Thoracic aorta (tissue), 2 donors: ENCODE data around the gene BCL11B. TPM values are rescaled to one million over a fixed set of nuclear protein-coding genes. Genes with fewer than 3 reads are reported as not detected.

Experiments
- ATAC-seq: fragments of 150-250 bp; one replicate; pipeline ENCODE4 v1.8.0; 2017; ENCODE audit warnings: low read depth; ENCODE audit not compliant: insufficient number of reproducible peaks, low FRiP score
- DNase-seq: peaks from one replicate; pipeline ENCODE4 v3.0.0-alpha.2; 2020; ENCODE audit warnings: low spot score
- H3K27ac ChIP-seq, 2 donors: fragments of 200-600 bp; sonication (generic); 1 replicate in 1 of 2; 2 replicates in 1 of 2; pipeline ENCODE4 v1.5.1; 2016; ENCODE audit warnings: mild to moderate bottlenecking in 2 of 2, moderate library complexity in 2 of 2
- H3K27me3 ChIP-seq: fragments of 200-600 bp; sonication (generic); replicated peaks from 2 replicates; pipeline ENCODE4 v1.6.0; 2016; ENCODE audit warnings: mild to moderate bottlenecking; ENCODE audit not compliant: insufficient read depth
- H3K36me3 ChIP-seq: fragments of 200-600 bp; sonication (generic); one replicate; pipeline ENCODE4 v1.5.1; 2016
- H3K4me1 ChIP-seq, 2 donors: fragments of 200-600 bp; sonication (generic); 1 replicate in 1 of 2; 2 replicates in 1 of 2; pipeline versions ENCODE4 v1.5.1 to v1.6.0; 2016; ENCODE audit warnings: low read depth in 2 of 2, mild to moderate bottlenecking in 1 of 2; ENCODE audit not compliant: control insufficient read depth in 1 of 2
- H3K4me3 ChIP-seq: fragments of 200-600 bp; sonication (generic); 2 replicates; pipeline ENCODE4 v1.5.1; 2016; ENCODE audit warnings: mild to moderate bottlenecking
- H3K9me3 ChIP-seq: fragments of 200-600 bp; sonication (generic); 2 replicates; pipeline ENCODE4 v1.5.1; 2016
- total RNA-seq, 2 donors: library from RNA; depleted of rRNA; stranded (reverse); fragments of >200 nt; gene quantifications; one replicate each; pipeline versions ENCODE4 v1.1.0 to v1.2.3, GENCODE V29; 2016
- TF ChIP-seq, protein P1 (sequence below): fragments of 200-600 bp; sonication (generic); IDR thresholded peaks from one replicate; pipeline ENCODE4 v1.5.1; 2019; ENCODE audit warnings: antibody characterized with exemption

BCL11B gene
- total RNA-seq, 2 donors from 2014 or later, result 0.92 to 6.2 TPM

DNA sequence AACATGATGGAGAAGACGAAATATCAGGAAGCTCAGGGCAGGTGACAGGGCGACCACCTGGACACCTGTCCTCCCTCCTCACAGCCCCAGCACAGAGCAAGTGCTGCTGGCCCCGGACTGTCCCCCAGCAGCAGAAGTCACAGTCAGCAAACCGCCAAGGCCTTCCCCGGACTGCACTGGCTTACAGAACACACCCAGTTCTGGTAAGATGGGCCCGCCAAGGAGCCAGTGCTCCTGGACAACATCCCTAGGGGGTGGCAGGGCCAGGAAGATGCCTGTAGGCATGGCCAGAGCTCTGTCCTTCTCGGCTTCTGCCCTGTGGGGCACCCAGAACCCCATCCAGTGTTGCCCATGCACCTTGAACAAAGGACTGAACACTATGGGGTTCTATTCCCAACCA, 77.9 kb downstream of the BCL11B start:
- TF ChIP-seq, protein P1, sequence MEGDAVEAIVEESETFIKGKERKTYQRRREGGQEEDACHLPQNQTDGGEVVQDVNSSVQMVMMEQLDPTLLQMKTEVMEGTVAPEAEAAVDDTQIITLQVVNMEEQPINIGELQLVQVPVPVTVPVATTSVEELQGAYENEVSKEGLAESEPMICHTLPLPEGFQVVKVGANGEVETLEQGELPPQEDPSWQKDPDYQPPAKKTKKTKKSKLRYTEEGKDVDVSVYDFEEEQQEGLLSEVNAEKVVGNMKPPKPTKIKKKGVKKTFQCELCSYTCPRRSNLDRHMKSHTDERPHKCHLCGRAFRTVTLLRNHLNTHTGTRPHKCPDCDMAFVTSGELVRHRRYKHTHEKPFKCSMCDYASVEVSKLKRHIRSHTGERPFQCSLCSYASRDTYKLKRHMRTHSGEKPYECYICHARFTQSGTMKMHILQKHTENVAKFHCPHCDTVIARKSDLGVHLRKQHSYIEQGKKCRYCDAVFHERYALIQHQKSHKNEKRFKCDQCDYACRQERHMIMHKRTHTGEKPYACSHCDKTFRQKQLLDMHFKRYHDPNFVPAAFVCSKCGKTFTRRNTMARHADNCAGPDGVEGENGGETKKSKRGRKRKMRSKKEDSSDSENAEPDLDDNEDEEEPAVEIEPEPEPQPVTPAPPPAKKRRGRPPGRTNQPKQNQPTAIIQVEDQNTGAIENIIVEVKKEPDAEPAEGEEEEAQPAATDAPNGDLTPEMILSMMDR, result no peak
- peaks cover 7 to 17% of the 10 kb centered on the region in 2 donors for H3K4me1 ChIP-seq

DNA sequence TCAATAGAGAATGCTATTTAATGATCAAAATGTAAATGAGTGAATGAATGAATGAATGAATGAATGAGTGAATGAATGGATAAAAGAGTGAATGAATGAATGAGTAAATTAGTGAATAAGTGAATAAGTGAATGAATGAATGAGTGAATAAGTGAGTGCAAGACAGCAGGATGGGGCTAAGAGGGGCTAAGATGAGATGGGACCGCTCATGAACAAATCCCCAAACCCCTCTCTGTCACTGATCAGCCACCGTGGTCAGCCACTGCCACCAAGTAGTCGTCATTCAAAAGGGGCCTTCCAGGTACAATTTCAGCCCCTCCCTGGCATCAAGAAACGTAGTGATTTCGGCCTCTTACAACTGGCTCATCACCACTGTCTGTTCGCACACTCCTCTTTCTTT, 79.2 kb downstream of the BCL11B start:
- H3K4me3 ChIP-seq, result no peak overlapping the region
- H3K9me3 ChIP-seq, result no peaks in the 10 kb centered on the region
- no peaks in the 10 kb centered on the region for H3K27me3 ChIP-seq
- TF ChIP-seq, protein P1, result no peak
- H3K36me3 ChIP-seq, result no peaks in the 10 kb centered on the region
- no peak for DNase-seq
- peaks cover 7 to 17% of the 10 kb centered on the region in 2 donors for H3K4me1 ChIP-seq
- no peak for ATAC-seq
- H3K27ac ChIP-seq, result no peak overlapping the region

More for the DNA sequence above, 77.9 kb downstream of the BCL11B start:
- H3K36me3 ChIP-seq, result no peaks in the 10 kb centered on the region
- H3K27ac ChIP-seq, result no peak overlapping the region
- no peaks in the 10 kb centered on the region for H3K9me3 ChIP-seq
- DNase-seq (no peak), ATAC-seq (no peak)
- no peaks in the 10 kb centered on the region for H3K27me3 ChIP-seq
- no peak overlapping the region for H3K4me3 ChIP-seq

DNA sequence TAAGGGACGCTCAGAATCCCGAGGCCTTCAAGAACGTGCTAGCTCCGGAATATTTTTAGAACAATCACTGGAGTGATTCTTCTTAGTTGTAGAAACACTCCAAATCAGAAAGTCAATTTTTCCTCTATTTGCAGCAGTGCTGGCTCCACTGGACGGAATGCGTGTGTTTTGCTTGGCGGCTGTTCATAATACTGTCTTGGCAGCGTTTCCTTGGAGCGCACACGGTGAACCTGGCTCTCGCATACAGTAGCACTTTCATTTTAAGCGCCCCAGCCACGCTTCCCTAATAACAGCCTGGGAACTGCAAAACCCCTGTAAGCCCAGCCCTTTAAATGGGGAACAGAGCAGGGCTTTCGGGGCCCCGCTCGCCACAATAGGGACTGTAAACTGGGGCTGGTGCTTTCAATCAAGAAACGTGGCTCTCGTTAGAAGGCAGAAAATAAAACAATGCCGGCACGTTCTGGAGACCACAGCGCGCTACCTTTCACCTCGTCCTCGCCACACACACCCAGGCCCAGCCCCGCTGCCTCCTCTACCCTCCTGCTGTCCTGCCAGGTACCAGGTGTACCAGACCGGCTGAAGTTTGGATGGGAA, 79.9 kb downstream of the BCL11B start:
- Histone ChIP-seq H3K27me3 (no peaks in the 10 kb centered on the region), H3K4me1 (peaks cover 7 to 17% of the 10 kb centered on the region in 2 donors), H3K4me3 (peak overlapping the region; percentile 50), H3K36me3 (no peaks in the 10 kb centered on the region), H3K9me3 (no peaks in the 10 kb centered on the region), H3K27ac (no peak overlapping the region)
- DNase-seq (no peak), ATAC-seq (peak; percentile 82)
- TF ChIP-seq, protein P1, result no peak

GRCh38 chr14:99191395-99192027, 80.5 kb downstream of the BCL11B start:
- no peak for DNase-seq
- H3K36me3 ChIP-seq, result no peaks in the 10 kb centered on the region
- peaks cover 7 to 17% of the 10 kb centered on the region in 2 donors for H3K4me1 ChIP-seq
- peak overlapping the region; percentile 50 for H3K4me3 ChIP-seq
- no peaks in the 10 kb centered on the region for H3K9me3 ChIP-seq
- H3K27me3 ChIP-seq, result no peaks in the 10 kb centered on the region
- H3K27ac ChIP-seq, result no peak overlapping the region
- no peak for ATAC-seq
- TF ChIP-seq, protein P1, result no peak

GRCh38 chr14:99190696-99191394, 81.2 kb downstream of the BCL11B start:
- Histone ChIP-seq H3K27ac (no peak overlapping the region), H3K4me3 (no peak overlapping the region), H3K27me3 (no peaks in the 10 kb centered on the region), H3K36me3 (no peaks in the 10 kb centered on the region), H3K4me1 (peaks cover 7 to 17% of the 10 kb centered on the region in 2 donors), H3K9me3 (no peaks in the 10 kb centered on the region)
- DNase-seq (no peak), ATAC-seq (no peak)
- TF ChIP-seq, protein P1, result no peak
